ENCODE results near the gene LTBP2.

Gene LTBP2

GRCh38 chr14:74638066-74638465 lies 26.0 kb upstream of the LTBP2 start:
- no peak for DNase-seq (ENCODE audit: low read depth in 2 of 2)

DNA sequence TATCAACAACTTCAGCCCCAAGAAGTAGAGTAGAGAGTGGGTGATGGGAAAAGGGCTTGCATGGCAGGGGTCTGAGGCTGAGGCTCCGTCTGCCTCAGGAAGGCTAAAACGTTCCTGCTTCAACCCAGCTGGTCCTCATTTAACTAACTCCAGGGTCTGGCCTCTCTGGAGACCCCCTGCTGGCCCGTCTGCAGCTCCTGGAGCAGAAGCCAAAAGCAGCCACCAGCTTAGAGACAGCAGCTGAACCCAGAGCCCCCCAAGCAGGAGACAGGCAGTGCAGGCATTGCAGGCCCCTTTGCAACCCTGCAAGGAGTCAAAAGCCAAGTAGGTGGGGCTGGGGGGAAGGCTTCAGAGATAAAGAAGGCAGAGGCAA lies 25.1 kb upstream of the LTBP2 start:
- no peak for DNase-seq (ENCODE audit: low read depth in 2 of 2)

GRCh38 chr14:74636424-74637177 lies 24.6 kb upstream of the LTBP2 start:
- no peak for DNase-seq (ENCODE audit: low read depth in 2 of 2)

DNA sequence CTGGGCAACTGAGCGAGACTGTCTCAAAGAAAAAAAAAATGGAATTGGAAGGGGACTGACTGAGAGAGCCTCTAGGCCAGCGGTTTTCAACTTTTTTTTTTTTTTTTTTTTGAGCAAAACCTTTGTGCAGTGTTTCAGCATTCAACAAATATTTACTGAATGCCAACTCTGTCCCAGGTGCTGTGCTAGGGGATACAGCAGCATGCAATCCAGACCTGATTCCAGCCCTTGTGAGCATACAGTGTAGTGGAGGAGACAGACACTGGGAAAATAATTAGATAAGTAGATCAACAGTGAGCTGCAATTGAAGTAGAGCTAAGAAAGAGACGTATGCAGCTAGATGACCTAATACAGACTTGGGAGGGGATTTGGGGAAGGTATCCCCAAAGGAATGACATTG lies 23.8 kb upstream of the LTBP2 start:
- no peak for DNase-seq (ENCODE audit: low read depth in 2 of 2)

- no peak for DNase-seq (ENCODE audit: low read depth in 2 of 2)
Observed at GRCh38 chr14:74634964-74635363, 22.9 kb upstream of the LTBP2 start.

DNA sequence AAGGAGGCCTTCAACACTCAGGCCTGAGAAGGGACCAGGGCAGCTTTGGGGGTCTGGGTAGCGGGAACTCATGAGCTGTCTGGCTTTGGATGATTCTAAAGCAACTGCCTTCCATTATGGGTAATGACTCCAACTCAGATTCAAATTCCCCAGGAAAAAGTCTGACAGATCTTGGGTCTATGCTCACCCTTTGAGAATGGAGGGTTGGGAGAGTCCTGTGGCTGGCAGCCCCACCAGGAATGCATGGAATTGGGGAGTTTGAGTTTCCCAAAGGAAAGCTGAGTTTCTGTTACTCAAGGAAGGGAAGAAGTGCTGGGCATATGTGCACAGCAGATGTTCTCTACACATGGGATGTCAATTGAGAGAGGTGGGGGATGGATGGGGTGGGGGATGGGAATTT lies 22.4 kb upstream of the LTBP2 start:
- DNase-seq (ENCODE audit: low read depth in 2 of 2) = no peak

DNA sequence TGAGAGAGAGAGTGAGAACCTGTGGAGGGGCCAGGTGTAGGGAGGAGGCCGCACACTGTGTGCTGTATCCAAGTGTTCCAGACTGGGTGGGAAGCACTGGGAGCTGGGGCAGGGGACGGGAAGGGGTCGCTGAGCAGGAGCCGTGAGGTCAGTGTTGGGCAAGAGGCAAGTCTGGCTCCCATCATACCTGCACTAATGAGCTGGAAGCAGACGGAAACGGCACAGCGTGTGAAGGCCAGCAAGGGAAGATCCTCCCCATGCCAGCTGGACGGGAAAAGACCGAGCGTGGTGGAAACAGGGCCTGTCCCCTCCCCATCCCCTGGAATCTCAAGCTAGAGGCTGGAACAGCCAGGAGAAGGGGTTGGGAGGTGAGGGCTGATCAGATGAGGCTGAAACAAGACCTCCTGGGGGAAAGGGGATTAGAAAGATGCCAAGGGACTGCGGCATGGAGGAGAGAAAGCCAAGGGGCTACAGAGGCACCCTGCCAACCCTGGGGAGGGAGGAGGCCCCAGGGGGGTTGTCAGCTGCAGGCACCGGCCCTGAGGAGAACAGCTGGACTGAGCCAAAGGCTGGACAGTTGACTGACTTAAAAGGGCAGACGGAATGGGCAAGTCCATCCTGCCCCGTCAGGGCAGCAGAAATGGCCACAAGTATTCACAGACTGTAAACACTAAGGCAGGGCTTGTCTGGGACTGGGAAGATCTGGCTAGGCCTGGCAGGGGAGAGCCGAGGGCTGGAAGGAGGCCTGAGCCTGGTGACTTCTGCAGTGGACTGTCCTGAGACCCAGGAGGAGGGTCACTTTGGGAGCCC lies 19.0 kb upstream of the LTBP2 start:
- DNase-seq (ENCODE audit: low read depth in 2 of 2) = no peak

- no peak for DNase-seq (ENCODE audit: low read depth in 2 of 2)
Observed at GRCh38 chr14:74628418-74628817, 16.4 kb upstream of the LTBP2 start.

GRCh38 chr14:74627076-74627475 lies 15.0 kb upstream of the LTBP2 start:
- DNase-seq (ENCODE audit: low read depth in 2 of 2) = no peak

GRCh38 chr14:74622257-74622656 lies 10.2 kb upstream of the LTBP2 start:
- no peak for DNase-seq (ENCODE audit: low read depth in 2 of 2)

DNA sequence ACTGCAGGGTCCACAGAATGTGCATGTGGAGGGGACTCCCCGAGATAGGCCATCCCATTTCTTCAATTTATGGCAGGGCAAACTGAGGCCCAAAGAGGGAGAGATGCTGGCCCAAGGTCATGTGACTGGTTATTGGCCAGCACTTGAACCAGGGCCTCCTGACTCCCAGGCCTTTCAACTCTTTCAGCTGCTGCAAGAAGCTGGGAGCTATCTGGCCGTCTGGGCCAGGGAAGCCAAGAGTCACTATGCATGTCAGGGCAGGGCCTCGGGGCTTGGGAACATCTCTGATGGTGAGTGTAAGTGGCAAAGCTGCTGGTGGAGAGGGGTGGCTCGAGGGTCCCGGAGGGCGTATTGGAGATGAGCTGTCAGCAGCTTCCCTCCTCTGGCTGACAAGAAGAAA lies 9.5 kb upstream of the LTBP2 start:
- no peak for DNase-seq (ENCODE audit: low read depth in 2 of 2)

- DNase-seq (ENCODE audit: low read depth in 2 of 2) = no peak
Observed at GRCh38 chr14:74620923-74621322, 8.9 kb upstream of the LTBP2 start.

DNA sequence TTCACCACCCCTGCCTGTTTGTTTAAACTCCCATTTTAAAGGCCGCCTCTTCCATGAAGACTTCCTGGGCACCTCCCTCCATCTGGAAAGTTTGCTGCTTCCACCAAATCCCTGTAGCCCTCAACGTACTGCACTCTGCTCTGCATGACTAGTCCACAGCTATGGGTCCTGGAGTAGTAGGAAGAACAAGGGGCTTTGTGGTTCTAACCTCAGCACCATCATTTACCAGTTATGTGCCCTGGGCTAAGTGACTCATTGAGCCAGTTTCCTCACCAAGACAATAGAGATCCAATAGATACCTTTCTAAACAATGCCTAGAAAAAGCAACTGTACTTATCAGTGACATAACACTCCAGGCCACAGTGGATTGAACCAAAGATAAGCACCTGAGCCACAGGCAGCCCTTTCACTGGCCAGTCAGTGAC lies 8.5 kb upstream of the LTBP2 start:
- no peak for DNase-seq (ENCODE audit: low read depth in 2 of 2)

DNA sequence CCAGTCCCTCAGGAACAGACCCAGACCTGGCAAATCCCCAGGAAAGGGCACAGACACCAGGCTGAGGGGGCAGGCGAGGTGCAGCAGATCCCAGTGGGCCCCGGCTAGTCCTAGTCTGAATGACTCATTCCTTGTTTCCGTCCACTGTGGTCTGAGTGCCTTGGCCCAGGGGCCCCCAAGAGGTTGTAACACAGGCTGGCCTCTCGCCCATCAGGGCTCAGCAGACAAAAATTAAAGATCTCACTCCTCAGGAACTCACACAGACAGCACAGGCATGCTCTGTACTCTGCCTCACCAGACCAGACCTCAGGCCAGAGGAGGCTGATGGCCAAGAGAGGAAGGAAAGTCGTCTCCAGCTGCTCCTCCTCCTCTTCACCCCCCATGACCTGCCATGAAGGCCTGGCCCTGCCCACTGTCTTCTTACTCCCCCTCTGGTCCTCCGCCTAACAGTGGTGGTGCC lies 7.7 kb upstream of the LTBP2 start:
- DNase-seq (ENCODE audit: low read depth in 2 of 2) = no peak

- DNase-seq (ENCODE audit: low read depth in 2 of 2) = peak; percentile 51 to 53
Observed at GRCh38 chr14:74618078-74618952, 6.3 kb upstream of the LTBP2 start.

- DNase-seq (ENCODE audit: low read depth in 2 of 2) = no peak
Observed at GRCh38 chr14:74616996-74617700, 5.1 kb upstream of the LTBP2 start.

GRCh38 chr14:74616507-74616906 lies 4.5 kb upstream of the LTBP2 start:
- DNase-seq (ENCODE audit: low read depth in 2 of 2) = no peak

DNA sequence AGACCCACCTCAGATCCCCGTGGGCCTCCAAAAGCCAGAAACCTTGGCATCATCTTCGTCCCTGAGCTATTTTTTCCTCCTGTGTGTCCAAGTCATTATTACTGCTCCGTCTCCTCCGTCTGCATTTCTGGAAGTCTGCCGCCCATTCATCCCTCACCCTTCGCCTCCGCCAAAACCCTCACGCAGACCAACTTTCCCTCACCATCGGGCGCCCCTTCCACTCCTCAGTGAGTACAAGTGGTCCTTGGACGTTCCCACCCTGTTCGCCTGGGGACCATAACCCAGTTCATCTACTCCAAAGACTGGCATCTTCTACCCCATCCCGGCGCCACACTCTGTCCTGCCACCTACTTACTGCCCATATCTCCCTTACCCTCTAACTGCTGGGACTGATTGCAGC lies 3.7 kb upstream of the LTBP2 start:
- DNase-seq (ENCODE audit: low read depth in 2 of 2) = no peak

GRCh38 chr14:74614508-74615495 lies 2.8 kb upstream of the LTBP2 start:
- DNase-seq (ENCODE audit: low read depth in 2 of 2) = no peak

GRCh38 chr14:74613211-74613914 lies 1.3 kb upstream of the LTBP2 start:
- DNase-seq (ENCODE audit: low read depth in 2 of 2) = no peak
